ENCODE data around the gene FAM83B. TPM values are rescaled to one million over a fixed set of nuclear protein-coding genes. Genes with fewer than 3 reads are reported as not detected.

The FAM83B gene, protein sequence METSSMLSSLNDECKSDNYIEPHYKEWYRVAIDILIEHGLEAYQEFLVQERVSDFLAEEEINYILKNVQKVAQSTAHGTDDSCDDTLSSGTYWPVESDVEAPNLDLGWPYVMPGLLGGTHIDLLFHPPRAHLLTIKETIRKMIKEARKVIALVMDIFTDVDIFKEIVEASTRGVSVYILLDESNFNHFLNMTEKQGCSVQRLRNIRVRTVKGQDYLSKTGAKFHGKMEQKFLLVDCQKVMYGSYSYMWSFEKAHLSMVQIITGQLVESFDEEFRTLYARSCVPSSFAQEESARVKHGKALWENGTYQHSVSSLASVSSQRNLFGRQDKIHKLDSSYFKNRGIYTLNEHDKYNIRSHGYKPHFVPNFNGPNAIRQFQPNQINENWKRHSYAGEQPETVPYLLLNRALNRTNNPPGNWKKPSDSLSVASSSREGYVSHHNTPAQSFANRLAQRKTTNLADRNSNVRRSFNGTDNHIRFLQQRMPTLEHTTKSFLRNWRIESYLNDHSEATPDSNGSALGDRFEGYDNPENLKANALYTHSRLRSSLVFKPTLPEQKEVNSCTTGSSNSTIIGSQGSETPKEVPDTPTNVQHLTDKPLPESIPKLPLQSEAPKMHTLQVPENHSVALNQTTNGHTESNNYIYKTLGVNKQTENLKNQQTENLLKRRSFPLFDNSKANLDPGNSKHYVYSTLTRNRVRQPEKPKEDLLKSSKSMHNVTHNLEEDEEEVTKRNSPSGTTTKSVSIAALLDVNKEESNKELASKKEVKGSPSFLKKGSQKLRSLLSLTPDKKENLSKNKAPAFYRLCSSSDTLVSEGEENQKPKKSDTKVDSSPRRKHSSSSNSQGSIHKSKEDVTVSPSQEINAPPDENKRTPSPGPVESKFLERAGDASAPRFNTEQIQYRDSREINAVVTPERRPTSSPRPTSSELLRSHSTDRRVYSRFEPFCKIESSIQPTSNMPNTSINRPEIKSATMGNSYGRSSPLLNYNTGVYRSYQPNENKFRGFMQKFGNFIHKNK
- not detected in 2 replicates for polyA plus RNA-seq

DNA sequence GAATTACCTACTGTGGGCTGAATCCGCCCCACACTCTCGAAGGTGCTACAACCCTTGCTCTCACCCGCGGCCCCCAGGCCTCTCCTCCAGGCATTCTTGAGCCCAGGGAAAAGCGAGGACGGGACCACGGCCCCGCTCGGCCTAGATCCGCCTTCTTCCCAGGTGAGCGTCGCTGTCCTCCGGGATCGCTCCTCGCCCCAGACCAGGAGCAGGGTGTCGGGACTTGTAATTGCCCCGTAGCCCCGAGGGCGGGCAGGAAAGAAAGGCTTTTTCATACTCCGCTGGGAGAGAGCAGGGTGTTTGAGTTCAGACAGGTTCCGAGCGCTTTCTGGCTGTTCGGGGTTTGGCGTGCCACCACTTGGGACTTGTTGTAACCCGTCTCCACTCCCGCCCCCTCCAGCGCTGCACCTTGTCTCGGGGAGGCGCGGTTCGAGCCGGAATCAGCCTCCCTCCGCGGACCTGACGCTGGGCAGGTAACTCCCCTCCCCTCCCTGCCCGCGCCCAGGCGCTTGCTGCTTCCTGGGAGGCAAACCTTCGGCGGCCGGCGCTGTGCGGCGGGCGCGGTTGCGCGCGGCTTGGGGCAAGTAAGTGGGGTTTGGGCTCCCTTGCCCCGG, at the start of gene FAM83B:
Gene FAM83B, plus strand, starts transcription at position 529 of the 614 bp plus-strand sequence. CDS start 23,476 bp downstream, outside the sequence.

All from Purkinje cell (primary cell).